Measurements from ENCODE around the gene GLG1.
"Not testable (repeated sequence)": the region's sequence is repeated elsewhere in the genome, so short reads cannot be mapped to it uniquely, and the experiment has no call there.

DNA sequence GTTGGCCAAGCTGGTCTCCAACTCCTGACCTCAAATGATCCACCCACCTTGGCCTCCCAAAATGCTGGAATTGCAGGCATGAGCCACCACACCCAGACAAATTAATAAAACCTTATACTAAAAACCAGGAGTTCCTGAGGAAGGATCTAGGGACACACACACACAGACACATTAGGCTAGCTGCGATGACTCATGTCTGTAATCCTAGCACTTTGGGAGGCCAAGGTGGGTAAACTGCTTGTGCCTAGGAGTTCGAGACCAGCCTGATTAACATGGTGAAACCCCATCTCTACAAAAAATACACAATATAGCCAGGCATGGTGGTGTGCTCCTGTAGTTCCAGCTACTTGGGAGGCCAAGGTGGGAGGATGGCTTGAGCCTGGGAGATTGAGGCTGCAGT is 46.0 kb upstream of the GLG1 start:
- TF ChIP-seq, protein P1, sequence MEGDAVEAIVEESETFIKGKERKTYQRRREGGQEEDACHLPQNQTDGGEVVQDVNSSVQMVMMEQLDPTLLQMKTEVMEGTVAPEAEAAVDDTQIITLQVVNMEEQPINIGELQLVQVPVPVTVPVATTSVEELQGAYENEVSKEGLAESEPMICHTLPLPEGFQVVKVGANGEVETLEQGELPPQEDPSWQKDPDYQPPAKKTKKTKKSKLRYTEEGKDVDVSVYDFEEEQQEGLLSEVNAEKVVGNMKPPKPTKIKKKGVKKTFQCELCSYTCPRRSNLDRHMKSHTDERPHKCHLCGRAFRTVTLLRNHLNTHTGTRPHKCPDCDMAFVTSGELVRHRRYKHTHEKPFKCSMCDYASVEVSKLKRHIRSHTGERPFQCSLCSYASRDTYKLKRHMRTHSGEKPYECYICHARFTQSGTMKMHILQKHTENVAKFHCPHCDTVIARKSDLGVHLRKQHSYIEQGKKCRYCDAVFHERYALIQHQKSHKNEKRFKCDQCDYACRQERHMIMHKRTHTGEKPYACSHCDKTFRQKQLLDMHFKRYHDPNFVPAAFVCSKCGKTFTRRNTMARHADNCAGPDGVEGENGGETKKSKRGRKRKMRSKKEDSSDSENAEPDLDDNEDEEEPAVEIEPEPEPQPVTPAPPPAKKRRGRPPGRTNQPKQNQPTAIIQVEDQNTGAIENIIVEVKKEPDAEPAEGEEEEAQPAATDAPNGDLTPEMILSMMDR (IDR thresholded peaks at IDR 0.05 in 4 of 5, conservative IDR thresholded peaks at IDR 0.05 in 1 of 5): not testable (repeated sequence)
- TF ChIP-seq POLR2A (IDR thresholded peaks at IDR 0.05): not testable (repeated sequence)
